GM19351 (cell line): ENCODE results near the gene FAT2.

ENCODE experiments used
- ATAC-seq: cut with Tn5 transposase; IDR thresholded peaks from one replicate; pipeline ENCODE4 v1.9.1; 2021; ENCODE audit warnings: mild to moderate bottlenecking, moderate library complexity; ENCODE audit not compliant: unreplicated experiment

Gene FAT2

DNA sequence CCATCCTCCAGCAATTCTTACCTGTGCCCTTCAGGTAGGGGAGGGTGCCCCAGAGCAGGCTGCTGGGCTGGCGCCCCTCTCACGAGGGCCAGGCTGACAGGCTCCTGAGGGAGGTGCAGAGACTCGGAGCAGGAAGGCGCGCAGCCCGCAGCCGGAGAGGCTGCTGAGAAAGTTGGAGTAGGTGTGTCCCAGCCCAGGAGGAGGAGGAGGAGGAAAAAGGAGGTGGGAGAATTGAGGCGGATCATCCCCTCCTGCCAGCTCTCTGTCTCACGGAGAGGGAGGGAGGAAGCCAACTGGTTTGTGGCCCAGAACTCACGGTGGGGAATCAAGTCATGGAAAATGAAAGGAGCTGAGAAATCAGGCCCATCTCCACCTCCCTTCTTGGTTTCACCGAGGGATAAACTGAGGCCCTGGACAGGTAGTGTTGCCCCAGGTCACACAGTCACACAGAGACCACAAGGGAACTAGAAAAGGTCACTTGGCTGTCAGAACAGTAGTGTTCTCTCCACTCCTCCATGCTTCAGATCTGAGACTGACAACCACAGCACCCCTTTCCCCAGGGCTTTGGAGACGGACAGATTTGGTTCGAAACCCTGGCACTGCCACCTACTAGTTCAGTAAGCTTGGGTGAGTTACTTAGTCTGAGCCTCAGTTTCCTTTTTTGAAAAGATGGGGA is at the start of gene FAT2:
FAT2 (minus strand) TSS at position 188 of the 676 bp plus-strand sequence. CDS start 22,400 bp downstream, outside the sequence.
- ATAC-seq: no peak

- no peak for ATAC-seq
These were observed 47.5 kb upstream of the FAT2 start for GRCh38 chr5:151638619-151639018.

DNA sequence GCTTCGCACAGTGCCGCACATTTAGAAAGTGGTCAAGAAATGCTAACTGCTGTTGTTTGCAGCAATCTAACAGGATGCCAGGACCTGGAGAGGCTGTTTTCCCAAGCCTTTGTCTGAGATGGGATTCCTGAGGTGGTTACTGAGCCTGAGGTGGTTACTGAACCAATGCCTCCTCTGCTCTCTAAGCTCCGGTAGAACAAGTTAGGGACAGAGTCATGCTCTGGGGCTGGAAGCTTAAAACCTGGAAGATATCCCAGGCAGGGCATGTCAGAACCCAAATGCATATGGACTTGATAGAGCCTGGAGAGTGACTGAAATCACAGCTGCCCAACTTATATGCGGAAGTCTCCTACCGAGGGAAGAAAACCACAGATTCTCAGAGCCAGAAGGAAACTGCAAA is 46.5 kb upstream of the FAT2 start:
- no peak for ATAC-seq

- no peak for ATAC-seq
These were observed 42.8 kb upstream of the FAT2 start for GRCh38 chr5:151633892-151634291.

GRCh38 chr5:151632941-151633340 is 41.8 kb upstream of the FAT2 start:
- ATAC-seq: no peak

DNA sequence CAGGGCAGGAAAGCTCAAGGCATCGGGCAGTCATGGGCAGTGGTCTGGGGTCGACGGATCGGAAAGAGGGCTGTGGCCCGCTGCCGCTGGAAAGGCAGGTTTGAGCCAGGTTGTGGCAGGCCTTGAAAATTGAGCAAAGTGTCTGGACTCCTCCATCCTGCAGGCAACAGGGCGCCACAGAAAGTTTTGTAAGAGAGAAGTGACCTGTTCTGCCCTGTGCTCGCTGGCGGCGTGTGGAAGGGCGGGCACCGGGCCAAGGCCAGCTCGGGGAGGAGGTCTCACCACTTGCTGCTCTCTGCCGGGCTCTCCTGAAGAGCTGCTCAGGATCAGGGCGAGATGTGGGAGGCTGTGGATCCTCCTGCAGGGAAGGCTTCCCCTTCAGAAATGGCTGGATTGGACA is 41.4 kb upstream of the FAT2 start:
- no peak for ATAC-seq

DNA sequence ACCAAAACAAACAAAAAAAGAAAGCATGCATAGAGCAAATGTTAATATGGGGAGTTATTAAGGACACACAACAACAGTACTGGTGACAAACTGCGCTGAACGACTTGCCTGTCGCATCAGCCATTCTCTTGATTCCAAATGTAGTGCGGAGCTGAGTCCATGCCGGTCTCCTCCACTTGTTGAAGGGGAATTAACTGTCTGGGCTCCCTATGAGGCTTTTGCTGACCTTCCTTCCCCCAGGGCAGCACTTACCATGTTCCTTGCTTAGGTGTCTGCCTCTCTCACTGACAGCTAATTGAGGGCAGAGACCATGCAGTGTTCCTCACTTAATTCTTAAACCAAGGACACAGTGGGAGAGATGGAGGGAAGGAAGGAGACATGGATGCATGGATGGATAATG is 40.8 kb upstream of the FAT2 start:
- no peak for ATAC-seq

DNA sequence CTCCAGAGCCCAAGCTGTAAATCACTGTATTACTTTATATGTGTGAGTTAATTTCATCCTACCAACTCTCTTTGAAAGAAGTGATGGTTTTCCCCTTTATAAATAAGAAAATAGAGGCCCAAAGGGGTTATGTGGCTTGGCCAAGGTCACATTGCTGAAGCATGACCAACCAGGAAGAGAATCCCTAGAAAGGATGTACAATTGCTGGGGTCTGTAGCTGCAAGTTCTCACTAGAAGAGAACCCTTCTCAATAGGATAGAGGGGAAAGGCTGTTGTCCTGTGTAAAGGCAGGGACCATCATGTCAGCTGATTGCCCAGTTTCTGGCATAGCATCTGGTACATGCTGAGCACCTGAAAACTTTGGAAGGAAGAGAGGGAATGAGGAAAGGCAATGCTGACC is 39.0 kb upstream of the FAT2 start:
- ATAC-seq: no peak

GRCh38 chr5:151628112-151628823 is 37.1 kb upstream of the FAT2 start:
- no peak for ATAC-seq

DNA sequence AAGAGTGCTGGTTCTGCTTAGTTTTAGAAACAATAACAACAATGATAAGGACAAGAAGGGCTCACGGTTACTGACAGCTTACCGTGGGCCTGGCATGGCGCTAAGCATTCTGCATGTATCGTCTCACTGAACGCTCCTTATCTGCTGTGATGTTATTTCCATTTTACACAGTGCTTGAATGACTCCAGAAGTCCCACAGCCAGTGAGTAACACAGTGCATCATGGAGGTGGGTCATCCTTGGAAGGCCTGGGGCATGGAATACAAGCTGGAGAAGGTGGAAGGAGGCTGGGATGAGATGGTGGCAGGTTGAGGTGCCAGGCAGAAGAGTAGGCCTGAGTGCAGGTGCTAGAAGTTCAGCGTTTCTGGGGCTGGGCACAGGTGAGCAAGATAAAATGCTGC is 36.5 kb upstream of the FAT2 start:
- ATAC-seq: no peak

DNA sequence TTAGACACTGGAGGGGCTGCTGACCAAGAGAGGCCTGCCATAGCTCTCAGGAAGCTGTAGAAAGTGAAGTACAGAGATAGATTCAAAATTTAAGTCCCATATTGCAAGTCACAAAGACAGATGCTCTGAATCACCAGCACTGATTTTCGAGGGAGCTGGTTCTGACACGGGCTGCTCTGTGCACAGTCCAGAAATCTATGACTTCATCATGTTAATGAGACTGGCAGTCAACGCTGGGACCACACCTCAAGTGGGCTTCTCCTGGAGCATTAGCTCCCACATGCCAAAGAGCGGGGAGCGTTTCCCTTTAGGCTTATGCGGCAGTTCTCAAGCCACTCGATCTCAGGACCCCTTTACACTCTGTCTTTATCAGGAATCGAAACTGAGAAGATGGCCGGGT is 34.2 kb upstream of the FAT2 start:
- no peak for ATAC-seq

- no peak for ATAC-seq
These were observed 33.3 kb upstream of the FAT2 start for GRCh38 chr5:151624476-151624875.

DNA sequence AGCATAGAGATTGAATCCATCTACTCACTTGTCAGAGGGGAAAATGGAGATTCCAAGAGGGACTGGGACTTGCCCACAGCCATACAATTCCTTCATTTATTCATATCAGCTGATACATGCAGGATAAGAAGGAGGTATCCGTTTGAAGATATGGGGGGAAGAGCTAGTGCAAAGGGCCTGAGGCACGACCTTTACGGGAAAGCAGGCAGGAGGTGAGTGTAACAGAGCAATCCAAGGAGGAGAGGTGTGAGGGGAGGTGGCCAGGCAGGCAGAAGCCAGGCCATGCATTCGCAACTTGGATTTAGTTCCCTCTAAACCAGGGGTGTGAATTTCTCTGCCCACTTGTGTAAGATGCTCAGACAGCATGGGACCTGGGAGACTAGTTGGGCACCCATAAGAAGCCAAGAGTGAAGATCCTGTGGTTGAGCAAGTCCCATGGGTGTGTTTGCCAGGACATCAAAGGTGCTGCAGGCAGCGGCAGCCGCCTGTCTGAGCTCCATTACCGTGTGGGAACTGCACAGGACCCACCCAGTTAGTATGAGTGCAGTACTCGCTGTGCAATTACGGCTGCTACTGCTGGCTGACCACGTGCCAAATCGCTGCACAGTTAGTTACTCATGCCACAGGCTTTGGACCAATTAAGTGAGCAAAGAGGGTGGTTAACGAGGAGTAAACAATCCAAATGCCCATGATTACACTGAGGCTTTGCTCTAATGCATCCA is 31.4 kb upstream of the FAT2 start:
- ATAC-seq: no peak

DNA sequence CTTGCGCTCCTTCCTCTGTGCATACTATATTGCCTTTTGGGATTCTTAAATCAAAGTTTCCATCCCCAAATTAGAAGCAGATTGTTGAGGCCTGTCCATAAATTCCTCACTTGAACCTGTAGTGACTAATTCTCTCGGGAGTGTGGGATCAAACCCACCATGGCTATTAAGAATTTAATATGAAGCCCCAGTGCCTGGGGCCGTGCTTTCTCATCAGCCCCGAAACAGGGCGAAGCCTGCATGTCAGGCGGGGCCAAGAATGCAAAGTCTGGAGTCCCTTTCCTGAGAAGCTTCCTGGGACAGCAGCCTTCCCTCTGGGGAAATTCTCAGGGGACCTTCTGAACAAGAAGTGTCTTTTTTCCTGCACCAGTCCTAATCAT is 29.3 kb upstream of the FAT2 start:
- no peak for ATAC-seq

DNA sequence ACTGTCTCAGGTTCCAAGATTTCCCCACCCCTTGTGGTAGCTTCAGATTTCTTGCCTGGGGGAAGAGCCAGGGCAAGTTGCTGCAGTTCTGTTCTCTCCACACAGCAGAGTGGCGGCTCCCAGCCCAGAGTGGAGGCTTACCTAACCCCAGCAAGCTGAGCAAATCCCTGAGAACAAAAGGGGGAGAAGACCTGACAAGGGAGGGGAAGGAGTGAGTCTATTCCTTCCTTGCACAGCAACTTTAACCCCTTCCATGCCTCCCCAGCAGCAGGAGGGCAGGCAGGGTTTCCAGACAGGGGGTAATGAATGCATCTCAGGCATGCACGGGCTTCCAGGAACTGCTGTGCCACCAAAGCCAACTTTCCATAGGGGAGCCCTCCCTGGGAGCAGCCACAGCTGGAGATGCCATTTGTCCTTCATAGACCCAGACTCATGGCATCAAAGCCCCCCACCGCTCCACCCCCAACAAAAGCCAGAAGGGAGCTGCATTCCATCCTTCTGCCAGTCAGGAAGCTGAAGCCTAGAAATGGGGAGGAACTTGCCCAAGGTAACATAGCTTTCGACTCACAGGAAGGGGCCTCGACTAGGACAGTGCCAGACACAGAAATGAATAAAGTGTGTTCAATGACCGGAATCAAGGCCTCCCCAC is 28.8 kb upstream of the FAT2 start:
- ATAC-seq: no peak

GRCh38 chr5:151618907-151619306 is 27.8 kb upstream of the FAT2 start:
- ATAC-seq: no peak

DNA sequence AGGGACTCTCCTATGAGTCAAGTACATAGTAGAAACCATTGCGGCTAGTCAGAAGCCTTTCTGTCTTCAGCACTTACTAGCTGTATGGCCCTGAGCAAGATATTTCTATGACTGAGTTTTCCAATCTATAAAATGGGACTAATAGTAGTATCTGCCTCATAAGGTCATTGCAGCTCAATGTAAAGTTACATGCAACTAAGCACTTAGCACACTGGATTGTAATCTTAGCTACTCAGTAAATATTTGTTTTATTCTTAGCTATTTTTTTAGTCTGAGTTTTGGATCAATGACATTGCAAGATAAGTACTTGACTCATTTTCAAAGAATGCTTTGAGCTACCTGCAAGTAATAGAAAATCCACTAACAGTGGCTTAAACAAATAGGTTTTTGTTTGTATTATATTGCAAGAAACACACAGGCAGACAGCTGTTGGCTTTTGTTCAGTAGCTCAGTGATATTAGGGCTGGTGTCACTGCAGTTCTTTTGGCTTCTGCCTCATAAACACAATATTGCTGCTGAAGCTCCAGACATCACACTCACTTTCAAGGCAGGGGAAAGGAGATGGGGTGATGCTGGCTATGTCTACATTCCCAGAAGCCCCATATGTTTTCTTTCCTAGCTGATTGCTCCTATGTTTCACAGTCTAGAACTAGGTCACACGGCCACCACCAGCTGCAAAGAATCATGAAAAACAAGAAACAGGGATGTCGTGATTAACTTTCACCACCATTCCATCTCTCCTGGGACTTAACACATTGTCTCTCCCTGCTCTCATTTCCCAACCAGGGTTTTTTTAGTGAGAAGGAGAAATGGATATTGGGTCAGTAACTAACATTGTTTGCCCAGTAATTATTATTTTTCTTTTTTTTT is 26.9 kb upstream of the FAT2 start:
- ATAC-seq: no peak

DNA sequence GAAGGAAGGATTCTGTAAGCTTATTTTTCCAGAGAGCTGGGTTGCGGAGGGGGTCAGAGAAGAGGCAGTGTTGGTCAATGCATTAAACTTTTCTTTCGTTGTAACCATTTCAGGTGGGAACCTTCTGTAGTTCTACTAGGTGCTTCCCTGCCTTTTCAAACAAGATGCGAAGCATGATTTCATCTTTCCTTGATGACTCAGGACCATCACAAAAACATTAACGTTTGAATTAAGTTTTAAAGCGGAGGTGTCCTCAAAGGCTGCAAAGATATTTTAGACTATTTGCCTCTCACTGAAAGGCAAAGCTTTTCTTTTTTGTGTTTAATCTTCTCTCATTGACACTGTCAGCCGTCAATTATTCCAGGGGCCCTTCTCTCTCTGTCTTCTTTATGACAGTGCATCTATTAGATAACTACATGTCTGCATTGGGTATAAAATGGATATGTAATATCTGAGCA is 26.3 kb upstream of the FAT2 start:
- no peak for ATAC-seq

DNA sequence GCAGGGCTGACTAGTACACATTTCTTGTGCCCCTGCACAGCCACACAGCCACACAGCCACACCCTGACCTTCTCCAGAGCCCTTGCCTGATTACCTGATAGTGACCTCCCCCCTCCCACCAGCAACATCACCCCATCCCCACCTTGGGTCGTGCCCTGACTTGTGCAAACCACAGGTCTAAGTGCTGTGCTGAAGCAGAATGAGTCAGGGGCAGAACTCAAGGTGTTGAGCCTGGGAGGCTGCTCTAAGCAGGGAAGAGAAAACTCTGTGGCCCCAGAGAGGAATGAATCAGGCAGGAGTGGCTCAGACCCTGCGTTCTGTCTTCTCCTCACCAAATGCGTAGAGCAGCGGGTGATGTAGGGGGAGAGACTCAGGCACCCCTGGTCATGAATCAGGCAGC is 24.3 kb upstream of the FAT2 start:
- no peak for ATAC-seq

- no peak for ATAC-seq
These were observed 23.4 kb upstream of the FAT2 start for GRCh38 chr5:151614565-151614964.
